Putamen (tissue), 1 donor: ENCODE measurements around the gene PCARE.
"Not testable (repeated sequence)": the region's sequence is repeated elsewhere in the genome, so short reads cannot be mapped to it uniquely, and the experiment has no call there.

ENCODE experiments used
- DNase-seq: peaks from one replicate; pipeline ENCODE4 v3.0.0-alpha.2; 2016; ENCODE audit warnings: low spot score

The PCARE gene

GRCh38 chr2:29096969-29097368, 22.6 kb upstream of the PCARE start:
- DNase-seq = no peak

GRCh38 chr2:29090311-29090710, 16.0 kb upstream of the PCARE start:
- not testable (repeated sequence) for DNase-seq

DNA sequence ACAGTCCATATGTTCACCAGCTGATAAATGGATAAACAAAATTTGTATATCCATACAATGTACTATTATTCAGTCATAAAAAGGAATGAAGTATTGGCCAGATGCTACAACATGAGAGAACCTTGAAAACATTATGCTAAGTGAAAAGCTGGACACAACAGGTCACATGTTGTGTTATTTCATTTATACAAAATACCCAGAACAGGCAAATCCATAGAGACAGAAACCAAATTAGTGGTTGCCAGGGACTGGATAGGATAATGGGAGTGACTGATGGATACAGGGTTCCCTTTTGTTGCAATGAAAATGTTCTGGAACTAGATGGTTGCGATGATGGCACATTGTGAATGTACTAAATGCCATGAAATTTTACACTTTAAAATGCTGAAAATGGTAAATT, 10.2 kb upstream of the PCARE start:
- no peak for DNase-seq

- no peak for DNase-seq
These were observed 8.6 kb upstream of the PCARE start for GRCh38 chr2:29082804-29083495.

- DNase-seq = no peak
These were observed 6.8 kb upstream of the PCARE start for GRCh38 chr2:29080886-29081743.

GRCh38 chr2:29079887-29080286, 5.6 kb upstream of the PCARE start:
- DNase-seq = no peak

DNA sequence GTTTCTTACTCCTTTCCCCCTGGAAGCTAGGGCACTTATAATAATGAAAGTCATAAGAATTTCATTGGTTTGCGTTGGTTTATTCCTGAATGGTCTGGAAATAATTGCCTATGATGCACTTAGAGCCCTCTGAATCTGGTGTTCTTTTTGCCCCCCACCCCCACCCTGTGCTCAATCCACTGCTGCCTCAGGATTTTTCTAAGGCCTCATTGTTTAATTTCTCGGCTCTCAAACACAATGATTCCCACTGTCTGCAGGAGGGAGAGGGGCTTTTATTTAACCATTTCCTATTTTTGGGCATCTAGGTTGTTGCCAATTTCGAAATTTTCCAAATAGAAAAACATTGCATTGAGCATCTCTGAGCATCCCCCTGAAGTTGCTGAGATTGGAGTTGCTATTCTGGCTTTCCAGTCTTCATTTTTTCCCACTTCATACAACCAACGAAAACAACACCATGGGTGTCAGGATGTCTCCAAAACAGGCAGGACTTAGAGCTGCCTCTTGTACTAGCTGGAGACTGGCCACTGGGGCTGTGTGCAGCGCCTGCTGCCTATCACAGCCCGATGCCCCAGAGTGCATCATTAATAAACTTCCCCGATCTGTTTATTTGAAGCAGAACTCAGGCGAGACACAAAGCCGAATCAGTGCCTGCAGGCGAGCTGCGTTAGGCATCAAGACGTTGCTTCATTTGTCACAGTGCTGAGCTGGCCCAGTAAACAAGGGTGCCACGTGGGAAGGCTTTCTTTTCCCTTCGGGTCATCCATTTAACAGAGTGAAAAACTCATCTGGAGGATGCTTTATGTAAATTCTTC, 1.8 kb upstream of the PCARE start:
- DNase-seq = peak; percentile 90

DNA sequence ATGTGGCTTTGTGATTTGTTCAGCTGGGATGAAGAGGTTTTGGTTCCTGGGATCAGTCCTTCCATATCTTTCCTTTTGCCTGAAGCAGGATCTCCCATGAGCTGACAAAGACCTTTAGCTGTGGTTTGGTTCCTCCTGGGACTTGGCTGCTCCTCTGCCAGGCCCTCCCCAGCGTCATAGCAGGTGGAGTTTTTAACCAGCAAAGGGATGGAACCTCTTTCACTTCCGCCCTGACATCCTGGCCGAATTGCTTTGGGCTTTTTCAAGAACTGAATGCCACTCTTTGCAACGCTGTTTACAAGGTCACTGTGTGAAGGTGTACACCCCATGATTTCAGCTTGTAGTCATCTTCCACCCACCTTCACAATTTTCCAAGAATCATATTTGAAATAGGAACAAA, 390 bp downstream of the PCARE start:
- DNase-seq = no peak

DNA sequence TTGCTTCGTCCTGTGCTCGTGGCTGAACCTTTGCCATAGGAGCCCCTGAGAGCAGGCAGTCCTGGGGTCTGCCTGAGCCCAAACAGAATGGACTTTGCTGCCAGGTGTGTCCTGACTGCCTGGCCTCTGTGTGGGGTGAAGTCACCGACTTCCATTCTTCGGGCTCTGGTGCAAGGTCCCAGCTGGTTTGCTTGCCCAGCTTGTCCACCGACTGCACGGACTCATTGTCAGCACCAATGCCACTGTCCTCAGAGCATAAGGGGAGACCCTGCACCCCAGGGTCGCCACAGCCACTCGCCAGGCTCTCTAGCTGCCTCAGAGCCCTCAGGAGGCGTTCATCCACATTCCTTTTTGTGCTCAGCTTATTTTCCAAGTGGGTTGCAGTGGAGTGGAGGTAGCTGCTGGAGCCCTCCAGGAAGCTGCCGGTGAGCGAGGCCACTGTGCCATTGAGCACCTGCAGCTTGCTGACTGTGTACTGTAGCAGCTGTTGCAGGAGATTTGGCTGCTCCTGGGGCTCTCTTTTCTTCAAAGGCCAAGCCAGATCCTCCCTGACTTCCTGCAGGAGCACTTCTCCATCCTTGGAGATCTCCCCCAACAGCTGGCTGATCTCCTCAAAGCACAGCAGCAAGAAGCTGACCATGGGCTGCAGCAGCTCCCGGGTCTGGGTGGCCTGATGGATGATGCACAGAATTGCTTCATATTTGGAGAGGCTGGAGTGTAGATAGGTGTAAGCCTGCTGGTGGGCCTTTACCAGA, 1.2 kb downstream of the PCARE start:
- DNase-seq = no peak

- DNase-seq = no peak
These were observed 2.1 kb downstream of the PCARE start for GRCh38 chr2:29072251-29072650.

- no peak for DNase-seq
These were observed 3.0 kb downstream of the PCARE start for GRCh38 chr2:29071032-29071975.

- no peak for DNase-seq
These were observed 3.8 kb downstream of the PCARE start for GRCh38 chr2:29070526-29070925.

DNA sequence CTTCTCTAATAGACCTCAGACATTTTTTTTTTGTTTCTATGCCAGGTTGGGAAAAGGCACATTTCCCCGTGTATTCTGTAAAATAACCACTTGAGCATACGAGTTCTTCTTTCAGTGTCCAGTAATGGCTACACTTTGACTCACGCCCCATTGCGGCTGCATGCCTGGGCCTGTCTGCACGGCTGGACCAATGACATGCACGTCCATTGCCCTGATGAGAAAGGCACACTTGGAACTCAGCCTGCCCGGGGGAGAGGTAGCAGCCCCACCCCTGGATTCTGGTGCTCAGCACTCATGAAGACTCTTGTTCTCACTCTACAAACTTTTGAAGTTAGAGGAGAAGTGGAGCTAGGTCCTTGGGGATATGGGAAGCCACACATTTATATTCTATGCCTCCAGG, 5.8 kb downstream of the PCARE start:
- no peak for DNase-seq

DNA sequence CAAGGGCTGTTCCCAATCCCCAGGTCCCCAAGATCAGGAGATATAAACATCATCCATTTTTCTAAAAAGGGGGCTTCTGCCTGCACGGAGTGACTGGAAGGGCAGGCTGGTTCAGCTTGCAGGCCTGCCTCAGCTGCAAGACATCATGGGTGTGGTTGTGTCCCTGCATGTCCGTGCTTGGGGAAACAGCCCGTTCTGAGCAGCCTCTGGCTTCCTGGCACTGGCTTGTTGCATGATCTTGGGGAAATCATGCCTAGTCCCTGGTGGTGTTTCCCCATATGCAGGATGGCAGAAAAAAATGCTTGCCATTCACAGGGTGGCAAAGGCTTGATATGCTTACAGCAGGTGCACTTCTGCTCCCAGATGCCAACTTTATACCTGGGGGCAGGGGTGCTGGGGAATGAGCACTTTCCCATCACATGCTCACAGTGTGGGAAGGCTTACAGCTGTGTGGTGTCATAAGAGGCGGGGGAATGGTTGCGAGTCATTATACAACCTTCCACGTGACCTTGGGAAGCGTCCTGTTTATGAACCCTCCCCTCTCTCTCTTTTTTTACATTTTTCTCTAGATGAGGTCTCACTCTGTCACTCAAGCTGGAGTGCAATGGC, 7.2 kb downstream of the PCARE start:
- DNase-seq = no peak

DNA sequence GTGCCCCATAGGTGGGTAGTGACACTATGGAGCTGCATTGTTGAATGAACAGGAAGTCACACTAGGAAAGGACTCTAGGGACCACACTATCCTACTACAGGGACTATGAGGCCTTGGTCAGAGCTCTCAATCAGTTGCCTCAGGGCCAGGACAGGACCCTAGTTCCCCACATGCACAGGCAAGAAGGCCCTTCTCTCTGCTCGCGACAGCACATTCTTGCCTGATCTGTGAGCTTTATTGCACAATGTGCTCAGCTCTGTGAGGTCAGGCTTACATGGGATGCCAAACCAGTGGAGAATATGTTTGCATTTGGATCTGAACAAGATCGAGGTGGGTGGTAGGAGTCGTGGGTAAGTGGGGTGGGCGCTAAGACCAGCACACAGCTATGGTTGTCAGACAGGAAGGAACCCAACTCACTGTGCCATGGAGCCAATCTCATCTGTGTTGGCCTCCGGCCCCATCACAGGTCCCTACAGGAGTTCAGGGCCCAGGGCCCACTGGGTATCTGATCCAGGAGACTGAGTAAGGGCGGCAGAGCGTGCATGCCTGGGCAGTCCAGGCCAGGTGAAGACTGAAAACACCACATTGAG, 8.0 kb downstream of the PCARE start:
- DNase-seq = no peak

DNA sequence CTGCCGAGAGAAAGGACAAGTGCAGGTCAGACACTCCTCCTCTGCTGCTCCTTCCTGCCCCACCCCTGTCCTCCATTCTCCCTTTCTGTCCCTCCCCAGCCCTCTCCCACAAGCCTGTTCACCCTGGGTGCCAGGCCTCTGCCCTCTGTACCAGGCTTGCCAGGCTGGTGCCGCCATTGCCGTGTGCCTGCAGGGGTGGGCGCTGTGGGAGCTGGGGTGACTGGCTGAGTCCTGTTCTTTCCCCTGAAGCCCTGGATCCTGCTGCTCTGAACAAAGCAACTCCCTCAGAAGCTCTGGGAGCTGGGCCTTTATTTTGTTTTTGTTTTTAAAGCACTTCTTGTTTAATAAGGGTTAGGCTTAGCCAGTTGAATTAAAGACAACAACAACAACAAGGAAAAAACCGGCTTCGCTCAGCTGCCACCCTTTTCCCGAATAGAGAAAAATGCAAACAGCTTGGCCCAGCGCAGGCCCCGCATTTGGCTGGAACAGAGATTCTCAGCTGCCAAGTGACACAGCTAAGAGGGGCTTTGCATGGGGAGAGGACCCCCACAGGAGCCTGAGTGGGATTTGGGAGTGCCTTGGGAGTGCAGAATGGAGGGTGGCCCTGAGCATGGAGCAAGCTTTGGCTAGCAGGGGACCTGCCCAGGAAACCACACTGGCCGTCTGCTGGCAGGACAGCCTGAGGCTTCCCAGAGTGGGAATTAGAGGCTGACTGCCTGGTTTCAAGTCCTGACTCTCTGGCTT, 9.1 kb downstream of the PCARE start:
- DNase-seq = peak; percentile 75

- no peak for DNase-seq
These were observed 9.6 kb downstream of the PCARE start for GRCh38 chr2:29064746-29065067.

GRCh38 chr2:29064346-29064715, 10.0 kb downstream of the PCARE start:
- no peak for DNase-seq

- no peak for DNase-seq
These were observed 10.5 kb downstream of the PCARE start for GRCh38 chr2:29063646-29064345.
